Uterus (tissue), 4 donors: ENCODE results near the gene SLC38A1. TPM values are rescaled to one million over a fixed set of nuclear protein-coding genes. Genes with fewer than 3 reads are reported as not detected.
"Not testable (repeated sequence)": the region's sequence is repeated elsewhere in the genome, so short reads cannot be mapped to it uniquely, and the experiment has no call there.

Source experiments
- DNase-seq, 2 donors: peaks; one replicate each; pipeline ENCODE4 v3.0.0-alpha.2; 2019 to 2020
- H3K27ac ChIP-seq, 2 donors: fragments of 200-600 bp; sonication (generic); 1 replicate in 1 of 2; 2 replicates in 1 of 2; pipeline ENCODE4 v1.5.1; 2016 to 2018
- H3K27me3 ChIP-seq, 2 donors: fragments of 200-600 bp; sonication (generic); one replicate each; pipeline ENCODE4 v1.5.1; 2018 to 2019; ENCODE audit warnings: control low read depth in 1 of 2
- H3K36me3 ChIP-seq, 2 donors: fragments of 200-600 bp; sonication (generic); one replicate each; pipeline ENCODE4 v1.5.1; 2019; ENCODE audit warnings: control low read depth in 1 of 2
- H3K4me1 ChIP-seq, 2 donors: fragments of 200-600 bp; sonication (generic); one replicate each; pipeline ENCODE4 v1.5.1; 2018 to 2019; ENCODE audit warnings: control low read depth in 1 of 2
- H3K4me3 ChIP-seq, 2 donors: fragments of 200-600 bp; sonication (generic); 1 replicate in 1 of 2; 2 replicates in 1 of 2; pipeline ENCODE4 v1.5.1; 2018 to 2019; ENCODE audit warnings: mild to moderate bottlenecking in 1 of 2
- H3K9me3 ChIP-seq, 2 donors: fragments of 200-600 bp; sonication (generic); one replicate each; pipeline ENCODE4 v1.5.1; 2019; ENCODE audit warnings: control low read depth in 1 of 2
- CTCF ChIP-seq, 4 experiments: fragments of 200-600 bp in 2 of 4; fragments of 450-650 bp in 2 of 4; sonication (generic) in 2 of 4; IDR thresholded peaks; one replicate each; pipeline ENCODE4 v1.5.1; 2016 to 2019; ENCODE audit warnings: antibody characterized with exemption in 4 of 4, mild to moderate bottlenecking in 2 of 4, moderate library complexity in 1 of 4
- POLR2A ChIP-seq, 2 donors: fragments of 450-650 bp; IDR thresholded peaks; one replicate each; pipeline ENCODE4 v1.6.1; 2016; ENCODE audit warnings: antibody characterized with exemption in 2 of 2, mild to moderate bottlenecking in 1 of 2, moderate library complexity in 1 of 2
- intact Hi-C: fragments of 100-400 bp; cut with DNase I; formaldehyde crosslinking; loops from one replicate; pipeline ENCODE4 v1.15.1; 2023; ENCODE audit warnings: low total_unique reads
- total RNA-seq, 4 donors: library from RNA; depleted of rRNA in 3 of 4; stranded (reverse); fragments of >200 nt in 3 of 4; gene quantifications; one replicate each; pipeline versions ENCODE4 v1.1.0 to v1.2.4, GENCODE V29; 2014 to 2023
- donor health status: DM: yes; HTN: yes; CAD: no.

Gene SLC38A1
- total RNA-seq, 4 donors from 2014 or later, result 27.1 to 93.6 (median 64.1) TPM

DNA sequence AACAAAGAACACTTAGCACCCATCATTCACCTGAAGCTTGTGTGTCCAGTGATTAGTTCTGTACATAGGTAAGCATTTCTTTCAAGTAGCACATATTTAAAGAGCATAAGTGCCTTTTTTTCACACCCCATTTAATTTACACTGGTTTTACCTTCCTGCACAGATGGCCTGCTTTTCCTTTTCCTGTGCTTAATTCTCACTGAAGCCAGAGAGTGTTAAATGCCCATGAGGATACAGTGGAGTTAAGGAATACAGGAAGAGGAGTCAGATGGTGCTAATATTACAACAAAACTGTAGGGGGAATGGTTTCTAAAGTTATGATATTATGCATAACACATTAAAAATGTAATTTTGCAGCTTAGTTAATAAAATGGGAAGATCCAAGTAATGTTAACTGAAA lies 31.0 kb upstream of the SLC38A1 start:
- intact Hi-C loops, result no loop called here
- no peaks in the 10 kb centered on the region for H3K4me1 ChIP-seq
- no peaks in the 10 kb centered on the region for H3K27me3 ChIP-seq

GRCh38 chr12:46298261-46298660 lies 29.4 kb upstream of the SLC38A1 start:
- no peak for DNase-seq
- Histone ChIP-seq H3K4me1 (no peaks in the 10 kb centered on the region), H3K27ac (no peak overlapping the region), H3K27me3 (no peaks in the 10 kb centered on the region), H3K9me3 (no peaks in the 10 kb centered on the region), H3K36me3 (no peaks in the 10 kb centered on the region), H3K4me3 (no peak overlapping the region)
- intact Hi-C loops, result no loop called here
- TF ChIP-seq POLR2A (IDR thresholded peaks at IDR 0.05) (no peak), CTCF (IDR thresholded peaks at IDR 0.05) (no peak)

More for the DNA sequence above, 31.0 kb upstream of the SLC38A1 start:
- no peak for DNase-seq
- Histone ChIP-seq H3K36me3 (no peaks in the 10 kb centered on the region), H3K9me3 (no peaks in the 10 kb centered on the region), H3K27ac (no peak overlapping the region), H3K4me3 (no peak overlapping the region)
- no peak for TF ChIP-seq CTCF (IDR thresholded peaks at IDR 0.05)
- no peak for TF ChIP-seq POLR2A (IDR thresholded peaks at IDR 0.05)

DNA sequence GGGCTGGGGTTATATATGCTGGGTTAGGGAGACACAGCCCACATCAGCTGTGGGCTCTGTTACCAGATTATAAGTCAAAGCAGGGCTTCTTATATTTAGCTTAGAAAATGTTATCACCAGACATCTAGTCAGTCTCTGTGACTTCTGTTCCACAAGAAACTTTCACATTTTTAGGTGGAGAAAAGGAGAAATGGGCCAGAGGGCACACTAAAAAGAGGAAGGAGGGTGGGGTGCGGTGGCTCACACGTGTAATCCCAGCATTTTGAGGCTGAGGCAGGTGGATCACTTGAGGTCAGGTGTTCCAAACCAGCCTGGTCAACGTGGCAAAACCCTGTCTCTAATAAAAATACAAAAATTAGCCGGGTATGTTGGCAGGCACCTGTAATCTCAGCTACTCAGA lies 28.0 kb upstream of the SLC38A1 start:
- no peak for DNase-seq
- H3K4me1 ChIP-seq, result no peaks in the 10 kb centered on the region
- no peak for TF ChIP-seq CTCF (IDR thresholded peaks at IDR 0.05)
- no peak for TF ChIP-seq POLR2A (IDR thresholded peaks at IDR 0.05)
- H3K4me3 ChIP-seq, result no peak overlapping the region
- intact Hi-C loops, result no loop called here
- H3K36me3 ChIP-seq, result no peaks in the 10 kb centered on the region
- no peaks in the 10 kb centered on the region for H3K27me3 ChIP-seq
- H3K9me3 ChIP-seq, result no peaks in the 10 kb centered on the region
- H3K27ac ChIP-seq, result no peak overlapping the region

- Histone ChIP-seq H3K9me3 (no peaks in the 10 kb centered on the region), H3K36me3 (no peaks in the 10 kb centered on the region), H3K27ac (no peak overlapping the region), H3K4me1 (no peaks in the 10 kb centered on the region), H3K27me3 (no peaks in the 10 kb centered on the region), H3K4me3 (no peak overlapping the region)
- TF ChIP-seq CTCF (IDR thresholded peaks at IDR 0.05), result peak in 1 of 4 experiments; percentile 11
- no peak for TF ChIP-seq POLR2A (IDR thresholded peaks at IDR 0.05)
- DNase-seq, result no peak
- intact Hi-C loops, result no loop called here
Measured at GRCh38 chr12:46292754-46293402, 24.0 kb upstream of the SLC38A1 start.

DNA sequence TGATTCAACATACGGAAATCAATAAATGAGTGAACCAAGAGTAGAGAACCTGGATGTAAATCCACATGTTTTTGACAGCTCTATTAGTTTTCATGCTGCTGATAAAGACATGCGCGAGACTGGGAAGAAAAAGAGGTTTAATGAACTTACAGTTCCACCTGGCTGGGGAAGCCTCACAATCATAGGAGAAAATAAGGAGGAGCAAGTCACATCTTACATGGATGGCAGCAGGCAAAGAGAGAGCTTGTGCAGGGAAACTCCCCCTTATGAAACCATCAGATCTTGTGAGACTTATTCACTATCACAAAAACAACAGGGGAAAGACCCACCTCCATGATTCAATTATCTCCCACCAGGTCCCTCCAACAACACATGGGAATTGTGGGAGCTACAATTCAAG lies 23.1 kb upstream of the SLC38A1 start:
- DNase-seq, intact Hi-C loops, H3K27me3 ChIP-seq, H3K4me3 ChIP-seq, H3K4me1 ChIP-seq, H3K27ac ChIP-seq, H3K9me3 ChIP-seq, H3K36me3 ChIP-seq: not testable (repeated sequence)

DNA sequence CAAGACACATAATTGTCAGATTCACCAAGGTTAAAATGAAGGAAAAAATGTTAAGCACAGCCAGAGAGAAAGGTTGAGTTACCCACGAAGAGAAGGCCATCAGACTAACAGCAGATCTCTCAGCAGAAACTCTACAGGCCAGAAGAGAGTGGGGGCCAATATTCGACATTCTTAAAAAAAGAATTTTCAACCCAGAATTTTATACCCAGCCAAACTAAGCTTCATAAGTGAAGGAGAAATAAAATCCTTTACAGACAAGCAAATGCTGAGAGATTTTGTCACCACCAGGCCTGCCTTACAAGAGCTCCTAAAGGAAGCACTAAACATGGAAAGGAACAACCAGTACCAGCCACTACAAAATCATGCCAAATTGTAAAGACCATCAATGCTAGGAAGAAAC lies 16.3 kb upstream of the SLC38A1 start:
- H3K4me1 ChIP-seq, H3K36me3 ChIP-seq, H3K27me3 ChIP-seq, H3K27ac ChIP-seq, H3K4me3 ChIP-seq, DNase-seq, intact Hi-C loops: not testable (repeated sequence)
- H3K9me3 ChIP-seq, result peaks cover 0 to 29% of the 10 kb centered on the region in 2 donors
